GM08714 (cell line): ENCODE measurements around the gene EPAS1.

Experiments
- H3K4me3 ChIP-seq: fragments of 200-500 bp; sonication (Bioruptor generic); 2 replicates; pipeline ENCODE4 v1.5.1; 2014; ENCODE audit warnings: mild to moderate bottlenecking, low read length, inconsistent platforms
- ZNF274 ChIP-seq: IDR thresholded peaks from 2 replicates; pipeline ENCODE4 v1.6.1; 2012; ENCODE audit warnings: mild to moderate bottlenecking, low read depth, low read length

EPAS1 gene

DNA sequence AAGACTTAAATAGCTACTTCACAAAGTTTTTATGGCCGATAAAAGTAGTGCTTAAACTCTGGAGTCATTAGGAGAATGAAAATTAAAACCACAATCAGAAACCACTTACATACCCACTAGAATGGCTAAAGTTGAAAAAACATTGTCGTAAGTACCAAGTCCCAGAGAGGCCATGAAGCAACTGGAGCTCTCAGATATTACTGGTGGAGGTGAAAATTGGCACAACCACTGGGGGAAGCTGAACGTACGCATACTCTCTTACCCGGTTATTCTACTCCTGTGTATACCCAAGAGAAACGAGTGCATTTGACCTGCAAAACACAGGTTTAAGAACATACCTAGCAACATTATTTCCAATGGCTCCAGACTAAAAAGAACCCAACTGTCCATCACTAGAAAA, 105.7 kb downstream of the EPAS1 start:
- H3K4me3 ChIP-seq = no peak overlapping the region
- TF ChIP-seq ZNF274 = no peak

DNA sequence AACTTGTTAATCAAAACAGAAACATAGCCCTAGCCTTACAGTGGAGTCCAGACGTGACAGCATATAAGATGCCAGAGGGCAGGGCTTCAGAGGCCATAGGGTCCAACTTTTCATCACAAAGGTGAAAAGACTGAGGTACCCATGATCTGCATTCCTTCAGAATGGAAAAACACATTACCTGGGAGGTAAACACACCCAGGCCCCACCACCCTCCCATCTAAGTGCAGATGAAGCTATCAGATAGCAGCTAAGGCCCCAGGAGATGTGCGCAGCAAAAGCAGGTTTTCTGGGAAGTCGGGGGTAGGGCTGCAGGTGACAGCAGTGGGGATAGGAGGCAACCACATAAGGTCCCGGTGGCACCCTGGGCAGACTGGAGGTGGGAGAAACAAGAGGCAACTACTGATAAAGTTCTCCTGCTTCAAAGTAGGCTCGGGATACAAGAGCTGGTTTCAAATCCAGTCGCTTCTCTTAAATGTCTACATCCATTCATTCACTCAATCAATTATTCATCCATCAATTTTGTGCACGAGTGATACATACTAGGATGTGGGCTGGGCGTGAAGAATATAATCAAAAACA, 107.1 kb downstream of the EPAS1 start:
- no peak for TF ChIP-seq ZNF274
- no peak overlapping the region for H3K4me3 ChIP-seq

GRCh38 chr2:46407852-46408455, 110.7 kb downstream of the EPAS1 start:
- no peak overlapping the region for H3K4me3 ChIP-seq
- TF ChIP-seq ZNF274 = no peak

GRCh38 chr2:46409756-46410155, 112.5 kb downstream of the EPAS1 start:
- no peak overlapping the region for H3K4me3 ChIP-seq
- no peak for TF ChIP-seq ZNF274

- no peak overlapping the region for H3K4me3 ChIP-seq
- TF ChIP-seq ZNF274 = no peak
Observed at GRCh38 chr2:46410273-46411244, 113.4 kb downstream of the EPAS1 start.

GRCh38 chr2:46411245-46411641, 114.0 kb downstream of the EPAS1 start:
- H3K4me3 ChIP-seq = no peak overlapping the region
- TF ChIP-seq ZNF274 = no peak

GRCh38 chr2:46411985-46412384, 114.8 kb downstream of the EPAS1 start:
- no peak overlapping the region for H3K4me3 ChIP-seq
- no peak for TF ChIP-seq ZNF274

GRCh38 chr2:46413111-46413510, 115.9 kb downstream of the EPAS1 start:
- TF ChIP-seq ZNF274 = no peak
- H3K4me3 ChIP-seq = no peak overlapping the region

DNA sequence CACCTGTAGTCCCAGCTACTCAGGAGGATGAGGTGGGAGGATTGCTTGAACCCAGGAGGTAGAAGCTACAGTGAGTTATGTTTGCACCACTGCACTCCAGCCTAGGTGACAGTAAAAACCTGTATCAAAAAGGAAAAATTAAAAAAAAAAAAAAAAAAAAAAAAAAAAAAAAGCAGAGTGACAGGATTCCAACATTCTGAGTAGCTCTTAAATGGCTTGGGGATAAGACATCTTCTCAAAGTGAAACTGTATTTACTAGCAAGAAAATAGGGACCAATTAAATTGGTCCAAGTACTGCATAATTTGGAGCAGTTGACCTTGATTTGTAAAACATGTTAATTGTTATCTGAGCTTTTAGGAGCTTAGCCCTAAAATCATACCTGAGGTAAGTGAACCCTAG, 116.4 kb downstream of the EPAS1 start:
- H3K4me3 ChIP-seq = no peak overlapping the region
- no peak for TF ChIP-seq ZNF274

DNA sequence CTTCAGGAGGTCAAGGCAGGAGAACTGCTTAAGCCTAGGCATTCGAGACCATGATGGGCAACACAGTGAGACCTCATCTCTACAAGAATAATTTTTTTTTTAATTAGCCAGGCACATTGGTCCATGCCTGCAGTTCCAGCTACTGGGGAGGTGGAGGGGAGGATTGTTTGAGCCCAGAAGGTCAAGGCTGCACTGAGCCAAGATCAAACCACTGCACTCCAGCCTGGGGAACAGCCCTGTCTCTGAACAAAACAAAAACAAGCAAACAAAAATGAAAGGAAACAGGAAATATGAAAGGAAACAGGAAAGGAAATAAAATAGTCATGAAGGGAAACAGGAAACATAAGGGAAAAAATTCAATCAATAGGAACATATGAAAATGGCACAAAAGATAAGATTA, 117.5 kb downstream of the EPAS1 start:
- TF ChIP-seq ZNF274 = no peak

GRCh38 chr2:46416280-46416679, 119.1 kb downstream of the EPAS1 start:
- H3K4me3 ChIP-seq = no peak overlapping the region
- TF ChIP-seq ZNF274 = no peak

More for the DNA sequence above, 117.5 kb downstream of the EPAS1 start:
- no peak overlapping the region for H3K4me3 ChIP-seq

GRCh38 chr2:46416739-46417403, 119.7 kb downstream of the EPAS1 start:
- no peak overlapping the region for H3K4me3 ChIP-seq
- TF ChIP-seq ZNF274 = no peak

DNA sequence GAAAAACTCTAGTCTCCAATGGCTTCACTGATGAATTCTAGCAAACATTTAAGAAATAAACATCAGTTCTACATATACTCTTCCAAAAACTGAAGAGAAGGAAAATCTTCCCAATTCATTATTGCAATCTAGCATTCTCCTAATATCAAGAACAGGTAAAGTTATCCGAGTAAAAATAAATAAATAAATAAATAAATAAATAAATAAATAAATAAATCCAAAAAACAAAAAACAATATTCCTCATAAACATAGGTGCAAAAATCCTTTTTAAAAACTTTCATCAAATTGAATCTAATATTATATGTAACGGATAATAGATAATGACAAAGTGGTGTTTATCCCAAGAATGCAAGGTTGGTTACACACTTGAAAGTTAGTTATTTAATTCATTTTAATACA, 123.7 kb downstream of the EPAS1 start:
- no peak for TF ChIP-seq ZNF274
- no peak overlapping the region for H3K4me3 ChIP-seq

DNA sequence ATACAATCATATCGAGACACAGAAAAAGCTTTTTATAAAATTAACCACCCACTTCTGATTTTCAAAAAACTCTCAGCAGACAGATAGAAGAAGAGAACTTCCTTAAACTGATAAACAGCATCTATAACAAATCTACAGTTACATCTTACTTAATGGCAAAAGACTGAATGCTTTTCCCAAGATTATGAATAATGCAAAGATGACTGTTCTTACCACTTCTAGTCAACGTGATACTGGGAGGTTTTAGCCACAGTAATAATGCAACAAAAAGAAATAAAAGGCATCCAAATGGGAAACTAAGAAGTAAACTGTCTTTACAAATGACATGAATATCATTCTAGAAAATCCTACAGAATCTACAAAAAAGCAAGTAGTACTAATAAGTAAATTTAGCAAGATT, 124.2 kb downstream of the EPAS1 start:
- H3K4me3 ChIP-seq = no peak overlapping the region
- TF ChIP-seq ZNF274 = no peak
